Inflammatory macrophage (primary cell): ENCODE data around the gene OR7G2.

Experiments
- DNase-seq, 2 donors: peaks; one replicate each; pipeline ENCODE4 v3.0.0-alpha.2; 2020 to 2022
- total RNA-seq, 18 experiments: gene quantifications; one replicate each; lab custom pipeline; 2026; ENCODE audit warnings: mixed read lengths in 6 of 18, inconsistent platforms in 2 of 18; lab: John Stamatoyannopoulos, UW

OR7G2 gene
- 0 to 0.06 (median 0) reads per million in 18 experiments for total RNA-seq

DNA sequence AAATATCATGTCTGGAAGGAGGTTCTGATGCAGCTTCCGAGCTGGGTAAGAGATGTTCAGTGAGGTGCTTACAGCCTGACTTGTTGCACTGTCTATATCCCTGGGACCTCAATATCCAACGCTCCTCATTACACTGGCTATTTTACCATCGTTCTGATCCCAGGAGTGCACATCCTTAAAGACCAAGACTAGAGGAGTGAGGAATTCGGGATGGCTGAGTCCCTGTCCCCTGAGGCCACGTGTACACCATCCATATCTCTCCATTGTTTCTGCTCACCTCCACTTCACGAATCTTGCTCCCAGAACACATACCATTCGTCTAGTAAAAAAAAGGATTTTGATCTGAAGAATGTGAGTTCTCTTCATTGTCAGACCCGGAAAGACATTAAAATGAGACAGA, at the start of gene OR7G2:
OR7G2 (minus strand) TSS at position 101 of the 400 bp plus-strand sequence. CDS start 4,232 bp downstream, outside the sequence.
- no peak for DNase-seq

GRCh38 chr19:9156304-9156703, 49.0 kb upstream of the OR7G2 start:
- DNase-seq, result no peak

DNA sequence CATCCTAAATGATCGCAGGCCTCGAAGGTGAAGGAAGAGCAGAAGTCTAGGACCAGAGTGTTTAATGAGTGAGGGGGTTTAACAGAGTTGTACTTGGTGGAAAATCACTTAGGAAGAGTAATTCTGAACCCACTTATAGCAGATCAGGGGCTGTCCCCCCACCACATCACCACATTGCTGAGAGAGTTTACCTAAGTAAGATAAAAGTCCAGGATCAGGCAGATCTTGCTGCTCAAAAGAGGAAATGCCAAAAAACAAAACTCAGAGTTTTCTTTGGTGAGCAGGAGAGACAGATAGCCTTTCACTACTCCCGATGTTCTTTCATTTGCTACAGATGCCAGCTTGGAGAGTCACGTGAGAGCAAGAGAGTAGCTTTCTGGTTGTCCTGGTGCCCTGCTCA, 48.3 kb upstream of the OR7G2 start:
- no peak for DNase-seq

DNA sequence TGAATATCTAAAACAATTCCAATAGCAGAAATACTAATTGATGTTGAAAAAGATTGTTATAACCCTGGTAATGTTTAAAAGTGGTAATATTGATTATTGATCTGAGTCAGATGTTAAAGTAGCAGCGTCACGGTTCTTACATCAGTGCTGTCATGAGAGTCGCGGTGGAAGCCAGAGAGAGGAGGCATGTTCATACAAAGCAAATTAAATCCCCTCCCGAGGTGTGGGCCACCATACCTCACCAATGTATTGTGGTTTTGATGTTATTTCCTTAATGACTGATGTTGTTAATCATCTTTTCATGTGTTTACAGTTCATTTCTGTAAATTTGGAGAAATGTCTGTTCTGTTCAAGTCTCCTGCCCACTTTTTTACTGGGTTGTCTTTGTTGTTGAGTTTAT, 44.1 kb upstream of the OR7G2 start:
- no peak for DNase-seq

- no peak for DNase-seq
Observed at GRCh38 chr19:9150650-9151049, 43.4 kb upstream of the OR7G2 start.

- DNase-seq, result no peak
Observed at GRCh38 chr19:9149997-9150396, 42.7 kb upstream of the OR7G2 start.

- no peak for DNase-seq
Observed at GRCh38 chr19:9148697-9149096, 41.4 kb upstream of the OR7G2 start.

DNA sequence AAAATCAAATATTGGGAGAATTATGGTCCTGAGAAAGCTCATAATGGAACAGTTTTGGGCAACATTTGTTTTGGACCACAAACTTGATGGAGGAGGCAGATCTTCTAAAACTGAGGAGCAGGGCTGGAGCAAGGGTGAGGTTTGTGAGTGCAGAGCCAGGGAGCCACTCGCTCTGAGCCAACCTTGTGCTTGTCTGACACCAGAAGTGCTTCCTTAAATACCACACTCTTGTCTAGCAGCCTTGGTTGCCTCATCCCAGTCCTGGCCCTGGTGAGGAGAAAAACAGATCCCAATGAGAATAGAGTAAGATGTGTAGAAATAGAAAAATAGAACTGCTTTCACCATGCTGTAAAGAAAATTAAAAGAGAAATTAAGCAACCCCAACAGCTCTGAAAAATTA, 39.6 kb upstream of the OR7G2 start:
- peak in 1 of 2 donors; percentile 8 for DNase-seq

GRCh38 chr19:9144920-9145319, 37.6 kb upstream of the OR7G2 start:
- DNase-seq, result peak in 1 of 2 donors; percentile 13

GRCh38 chr19:9140159-9140874, 33.0 kb upstream of the OR7G2 start, which contains the start of gene ZNF317:
TSS of gene ZNF317 (plus strand) at chr19:9140397. CDS start at chr19:9156017, 15,620 bp downstream.
- peak; percentile 95 to 96 for DNase-seq

GRCh38 chr19:9139609-9140158, 32.4 kb upstream of the OR7G2 start:
- DNase-seq, result no peak

GRCh38 chr19:9132422-9132821, 25.1 kb upstream of the OR7G2 start:
- DNase-seq, result no peak

GRCh38 chr19:9130965-9131364, 23.7 kb upstream of the OR7G2 start:
- peak; percentile 62 to 67 for DNase-seq

DNA sequence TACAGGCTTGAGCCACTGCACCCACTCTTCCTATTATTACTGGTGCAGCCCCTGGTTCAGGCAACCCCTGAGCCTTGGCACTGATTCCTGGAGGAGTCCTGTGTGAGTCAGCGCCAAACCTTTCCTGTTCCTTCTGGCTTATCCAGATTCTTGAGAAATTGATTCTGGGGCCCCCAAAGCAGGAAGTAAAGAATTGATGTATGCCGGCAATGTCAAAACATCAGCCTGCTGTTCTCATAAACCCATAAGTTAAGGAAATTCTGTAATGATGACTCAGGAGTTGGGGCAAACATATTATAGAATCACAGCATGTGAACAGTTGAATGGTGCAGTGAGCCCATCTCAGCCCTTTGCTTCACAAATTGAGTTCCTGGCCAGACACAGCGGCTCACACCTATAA, 20.9 kb upstream of the OR7G2 start:
- peak; percentile 81 to 85 for DNase-seq

- no peak for DNase-seq
Observed at GRCh38 chr19:9126900-9127405, 19.7 kb upstream of the OR7G2 start, which contains the start of gene OR7G3. TSS of gene OR7G3 (minus strand) at chr19:9126950. CDS start at chr19:9126950, 0 bp downstream.

GRCh38 chr19:9116547-9116946, 9.3 kb upstream of the OR7G2 start:
- no peak for DNase-seq

- DNase-seq, result no peak
Observed at GRCh38 chr19:9115307-9115813, 8.1 kb upstream of the OR7G2 start, which contains the start of gene OR7G1. TSS of gene OR7G1 (minus strand) at chr19:9115763. CDS start at chr19:9115763, 0 bp downstream.

DNA sequence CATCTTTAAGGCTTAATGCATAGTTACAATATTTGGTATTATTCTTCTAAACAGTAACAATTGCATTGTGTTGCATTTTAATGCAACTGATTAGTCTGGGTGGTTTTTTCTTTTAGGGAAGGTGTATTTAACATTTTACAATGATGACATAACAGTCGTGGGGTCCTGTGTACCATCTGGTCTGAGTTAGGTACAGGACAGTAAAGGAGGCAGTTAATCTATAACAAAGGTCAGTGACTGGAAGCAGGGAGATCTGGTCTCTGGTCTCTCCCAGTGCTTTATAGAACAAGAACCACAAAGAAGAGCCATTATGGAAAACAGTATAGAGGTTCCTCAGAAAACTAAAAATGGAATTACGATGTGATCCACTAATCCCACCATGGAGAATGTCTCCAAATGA, 2.7 kb upstream of the OR7G2 start:
- DNase-seq, result no peak

DNA sequence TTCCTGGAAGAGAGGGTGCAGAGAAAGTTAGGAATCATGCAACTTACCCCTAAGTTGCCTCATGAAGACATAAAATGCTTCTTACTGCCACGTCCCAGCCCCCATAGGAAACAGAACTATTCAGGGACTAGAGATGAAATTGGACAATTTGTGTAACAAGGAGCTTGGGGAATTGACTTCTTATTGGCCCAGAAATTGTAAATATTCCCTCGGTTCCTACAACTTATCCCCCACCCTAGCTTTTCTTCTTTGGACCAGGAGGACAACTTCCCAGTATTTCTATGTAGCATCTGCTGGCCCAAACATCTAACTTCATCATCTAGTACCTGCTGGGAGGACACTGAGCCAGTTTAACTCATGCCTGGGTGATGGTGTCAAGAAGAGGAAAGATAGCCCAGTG, 20.5 kb downstream of the OR7G2 start, which contains the start of gene OR1M1:
OR1M1 (plus strand) TSS at position 301 of the 400 bp plus-strand sequence. CDS start 6,184 bp downstream, outside the sequence.
- DNase-seq, result no peak

GRCh38 chr19:9078651-9079050, 28.6 kb downstream of the OR7G2 start:
- DNase-seq, result no peak

DNA sequence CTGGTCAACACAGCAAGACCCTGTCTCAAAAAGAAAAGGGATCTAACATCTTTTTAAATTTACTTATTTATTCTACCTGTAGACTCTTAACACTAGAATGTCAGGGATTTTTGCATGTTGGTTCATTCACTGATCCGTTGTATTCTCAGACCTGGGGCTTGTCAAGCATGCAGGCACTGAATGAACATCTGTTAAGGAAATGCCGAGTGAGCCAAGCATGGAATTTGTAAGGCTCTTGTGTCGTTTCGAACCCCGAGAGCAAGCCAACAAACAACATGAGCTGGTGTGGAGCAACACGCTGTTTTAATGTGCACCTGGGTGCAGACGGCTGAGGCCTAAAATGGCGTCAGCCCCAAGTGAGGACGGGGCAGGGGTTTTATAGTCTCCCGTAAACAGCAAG, 30.4 kb downstream of the OR7G2 start:
- DNase-seq, result no peak

DNA sequence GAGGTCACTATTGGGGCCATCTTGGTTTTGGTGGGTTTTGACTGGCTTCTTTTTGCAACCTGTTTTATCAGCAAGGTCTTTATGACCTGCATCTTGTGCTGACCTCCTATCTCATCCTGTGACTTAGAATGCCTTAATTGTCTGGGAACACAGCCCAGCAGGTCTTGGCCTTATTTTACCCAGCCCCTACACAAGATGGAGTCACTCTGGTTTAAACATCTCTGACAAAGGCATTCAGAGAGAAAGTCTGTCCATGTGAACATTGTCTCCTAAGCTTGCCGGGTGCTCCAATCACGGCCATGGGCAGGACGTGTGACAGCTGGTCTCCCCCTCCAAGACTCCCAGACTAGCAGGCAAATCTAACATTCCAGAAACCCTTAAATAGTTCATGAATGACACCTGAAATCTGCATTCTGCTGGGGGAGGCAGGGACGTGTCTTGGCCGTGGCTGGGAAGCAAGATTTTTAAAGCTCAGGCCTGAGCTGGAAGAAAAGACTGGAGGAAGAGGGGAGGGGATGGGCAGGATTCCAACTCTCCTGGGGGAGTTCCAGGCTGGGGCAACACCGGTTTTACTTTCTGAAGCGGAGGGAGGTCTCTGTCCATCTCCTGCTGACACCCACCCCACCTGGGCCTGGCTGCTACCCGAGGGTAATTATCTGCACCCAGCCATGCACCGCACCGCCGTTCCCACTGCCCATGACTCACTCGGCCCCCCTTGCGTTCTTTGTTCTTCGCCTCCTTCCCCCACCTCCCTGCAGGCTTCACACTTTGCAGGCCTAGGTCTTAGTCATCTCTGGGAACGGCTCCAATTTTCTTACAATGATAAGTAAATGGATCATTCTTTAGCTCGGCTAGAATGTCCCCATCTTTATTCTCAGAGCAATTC, 32.0 kb downstream of the OR7G2 start:
- DNase-seq, result no peak
